Measurements from ENCODE around the gene LAMA2. TPM values are rescaled to one million over a fixed set of nuclear protein-coding genes. Genes with fewer than 3 reads are reported as not detected.

Gene LAMA2
- total RNA-seq, 1 experiment from 2014 or later, result 4.2 TPM

- Mint-ChIP-seq H3K4me1 (peaks cover 13 to 14% of the 10 kb centered on the region in 2 experiments), H3K4me3 (no peak overlapping the region), H3K27ac (no peak overlapping the region), H3K27me3 (ENCODE audit: low read depth) (no peaks in the 10 kb centered on the region), H3K36me3 (ENCODE audit: insufficient read depth in 1 of 3, low read depth in 3 of 3) (no peaks in the 10 kb centered on the region), H3K9me3 (no peaks in the 10 kb centered on the region)
- no peak overlapping the region for H3T11ph ChIP-seq (ENCODE audit: low read length)
- no peak overlapping the region for H3K4ac ChIP-seq (ENCODE audit: low read depth, low read length)
- no peak for DNase-seq
- H3K4me1 ChIP-seq (ENCODE audit: insufficient read depth, low read length), result no peaks in the 10 kb centered on the region
- no peak overlapping the region for H3K27ac ChIP-seq (ENCODE audit: insufficient read length, low read depth, low read length)
- H3K56ac ChIP-seq (ENCODE audit: insufficient read length, low read depth, low read length), result no peak overlapping the region
- H2AK5ac ChIP-seq (ENCODE audit: insufficient read length, low read length), result no peak overlapping the region
- H3K4me2 ChIP-seq (ENCODE audit: insufficient read depth, insufficient read length, low read length), result no peak overlapping the region
- no peaks in the 10 kb centered on the region for H3K79me1 ChIP-seq (ENCODE audit: insufficient read depth, low read depth, low read length, poor library complexity, severe bottlenecking)
- no peak overlapping the region for H3K14ac ChIP-seq (ENCODE audit: insufficient read depth, low read length)
- H4K8ac ChIP-seq (replicated peaks; ENCODE audit: insufficient read length, low read depth, low read length), result no peak overlapping the region
- no peak for TF ChIP-seq CTCF (conservative IDR thresholded peaks at IDR 0.05)
- no peak overlapping the region for H4K91ac ChIP-seq (ENCODE audit: insufficient read length, low read depth, low read length)
- H2BK5ac ChIP-seq (ENCODE audit: insufficient read length, low read length), result no peak overlapping the region
- no peak overlapping the region for H2BK20ac ChIP-seq (ENCODE audit: low read depth, low read length, poor library complexity, severe bottlenecking)
- no peak overlapping the region for H2AFZ ChIP-seq (ENCODE audit: low read length)
- H3K18ac ChIP-seq (ENCODE audit: insufficient read length, low read depth, low read length), result no peak overlapping the region
- H3K9me3 ChIP-seq (ENCODE audit: control insufficient read depth, low read depth, low read length), result no peaks in the 10 kb centered on the region
- H2BK15ac ChIP-seq (ENCODE audit: low read depth, low read length), result no peak overlapping the region
- no peak overlapping the region for H2BK12ac ChIP-seq (ENCODE audit: insufficient read length, low read depth, low read length)
- no peaks in the 10 kb centered on the region for H3K23me2 ChIP-seq (ENCODE audit: insufficient read length, low read depth, low read length, poor library complexity, severe bottlenecking)
- H3K79me2 ChIP-seq (ENCODE audit: insufficient read depth, low read length), result no peaks in the 10 kb centered on the region
- H3K23ac ChIP-seq (ENCODE audit: insufficient read length, low read depth, low read length), result no peak overlapping the region
- no peak overlapping the region for H4K5ac ChIP-seq (ENCODE audit: insufficient read length, low read depth, low read length)
- no CpG with 5 or more reads among the region's 3 CpGs for whole genome bisulfite sequencing (ENCODE audit: extremely low coverage, insufficient read length, low lambda C conversion rate)
- H4K20me1 ChIP-seq (ENCODE audit: control insufficient read depth, insufficient read depth, insufficient read length), result no peaks in the 10 kb centered on the region
- H3K9ac ChIP-seq (ENCODE audit: extremely low read depth, insufficient read length, low read length), result no peak overlapping the region
- no peaks in the 10 kb centered on the region for H3K27me3 ChIP-seq (ENCODE audit: insufficient read depth, low read length)
- H2BK120ac ChIP-seq (ENCODE audit: low read depth, low read length, poor library complexity, severe bottlenecking), result no peak overlapping the region
Measured at GRCh38 chr6:129469070-129469662, 586.2 kb downstream of the LAMA2 start.
